ENCODE measurements around the gene GFM1. TPM values are rescaled to one million over a fixed set of nuclear protein-coding genes. Genes with fewer than 3 reads are reported as not detected.
"Not testable (repeated sequence)": the region's sequence is repeated elsewhere in the genome, so short reads cannot be mapped to it uniquely, and the experiment has no call there.

The GFM1 gene
- total RNA-seq, 1 donor from 2014 or later: 72.7 TPM

DNA sequence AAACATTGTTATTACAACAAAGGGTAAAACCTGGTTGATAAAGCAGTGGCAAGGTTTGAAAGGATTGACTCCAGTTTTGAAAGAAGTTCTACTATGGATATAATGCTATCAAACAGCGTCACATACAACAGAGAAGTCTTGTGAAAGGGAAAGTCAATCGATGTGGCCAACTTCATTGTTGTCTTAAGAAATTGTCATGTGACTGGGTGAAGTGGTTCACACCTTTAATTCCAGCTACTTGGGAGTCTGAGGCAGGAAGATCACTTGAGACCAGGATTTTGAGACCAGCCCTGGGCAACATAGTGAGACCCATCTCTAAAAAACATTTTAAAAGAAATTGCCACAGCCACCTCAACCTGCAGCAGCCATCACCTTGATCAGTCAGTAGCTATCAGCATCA lies 34.4 kb downstream of the GFM1 start:
- no peak for DNase-seq (ENCODE audit: low read depth)

DNA sequence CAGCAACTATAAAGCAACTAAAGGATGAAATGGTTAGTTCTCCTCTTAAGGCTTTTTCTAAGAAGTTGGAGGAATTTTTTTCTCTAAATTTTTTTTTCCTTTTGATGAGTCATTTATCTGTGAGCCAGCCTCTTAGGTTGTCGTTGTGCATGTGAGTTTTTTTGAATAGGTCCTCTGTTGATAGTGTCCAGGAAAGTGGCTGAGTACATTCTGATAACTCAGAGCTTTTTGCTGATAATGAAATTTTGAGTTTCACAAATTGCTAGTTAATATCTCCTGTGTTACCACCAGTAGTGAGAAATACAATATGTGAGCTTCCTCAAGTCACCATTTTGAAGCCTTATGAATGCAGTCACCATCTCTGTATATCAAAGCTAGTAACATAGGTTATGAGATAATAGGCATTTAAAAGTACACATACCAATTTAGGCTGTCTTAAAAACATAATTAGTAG lies 35.2 kb downstream of the GFM1 start:
- DNase-seq (ENCODE audit: low read depth): peak; percentile 27

- no peak for DNase-seq (ENCODE audit: low read depth)
Observed at GRCh38 chr3:158680861-158681260, 36.5 kb downstream of the GFM1 start.

- DNase-seq (ENCODE audit: low read depth): no peak
Observed at GRCh38 chr3:158683230-158683962, 39.1 kb downstream of the GFM1 start.

DNA sequence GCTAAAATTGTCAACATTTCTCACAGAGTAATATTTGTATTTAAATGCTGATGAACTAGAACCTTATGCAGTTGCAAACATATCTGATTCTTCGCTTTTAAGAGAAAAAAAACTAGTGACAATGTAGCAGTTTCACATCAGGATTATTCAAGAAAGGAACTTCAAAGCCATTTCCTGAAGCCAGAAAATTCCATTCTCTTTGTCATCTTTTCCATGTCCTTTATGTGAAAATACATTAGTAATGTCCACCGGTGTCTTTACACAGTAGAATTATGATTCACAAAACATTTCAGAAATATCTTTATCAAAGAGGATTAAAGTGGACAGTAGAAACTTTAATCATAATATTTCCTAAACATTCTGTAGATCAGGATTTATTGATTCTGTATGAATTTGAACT lies 40.8 kb downstream of the GFM1 start:
- DNase-seq (ENCODE audit: low read depth): no peak

DNA sequence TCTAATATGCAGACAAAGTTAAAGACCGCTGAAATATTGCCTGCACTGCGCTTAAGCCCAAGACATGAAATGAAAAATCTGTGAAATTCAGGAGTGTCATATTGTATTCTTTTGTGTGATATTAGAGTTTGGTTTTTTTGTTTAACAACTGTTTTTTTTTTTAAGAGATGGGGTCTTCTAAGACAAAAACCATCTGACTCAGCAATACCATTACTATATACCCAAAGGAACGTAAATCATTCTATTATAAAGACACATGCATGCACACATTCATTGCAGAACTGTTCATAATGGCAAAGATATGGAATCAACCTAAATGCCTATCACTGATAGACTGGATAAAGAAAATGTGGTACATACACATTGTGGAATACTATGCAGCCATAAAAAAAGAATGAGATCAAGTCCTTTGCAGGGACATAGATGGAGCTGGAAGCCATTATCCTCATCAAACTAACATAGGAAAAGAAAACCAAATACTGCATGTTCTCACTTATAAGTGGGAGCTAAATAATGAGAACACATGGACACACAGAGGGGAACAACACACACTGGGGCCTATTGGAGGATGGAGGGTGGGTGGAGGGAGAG lies 49.6 kb downstream of the GFM1 start:
- not testable (repeated sequence) for DNase-seq (ENCODE audit: low read depth)

DNA sequence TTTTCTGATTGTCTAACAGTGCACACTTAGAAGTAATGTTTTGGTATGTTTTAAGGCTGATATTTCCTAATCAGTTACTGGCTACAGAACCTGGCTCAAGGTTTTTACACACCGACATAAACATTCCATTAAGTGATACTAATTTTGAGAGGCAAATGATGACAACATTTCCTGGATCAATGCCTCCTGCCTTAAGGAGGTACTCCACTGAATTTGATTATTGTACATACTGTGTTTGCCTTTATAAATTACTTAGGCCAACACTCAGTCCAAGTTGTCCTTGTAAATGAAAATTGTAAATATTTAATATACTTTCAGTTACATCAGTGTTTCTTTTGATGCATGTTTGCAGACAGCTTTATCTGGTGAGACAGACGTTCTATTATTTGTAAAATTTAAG lies 52.3 kb downstream of the GFM1 start:
- DNase-seq (ENCODE audit: low read depth): no peak

GRCh38 chr3:158700559-158700958 lies 56.2 kb downstream of the GFM1 start:
- DNase-seq (ENCODE audit: low read depth): no peak

DNA sequence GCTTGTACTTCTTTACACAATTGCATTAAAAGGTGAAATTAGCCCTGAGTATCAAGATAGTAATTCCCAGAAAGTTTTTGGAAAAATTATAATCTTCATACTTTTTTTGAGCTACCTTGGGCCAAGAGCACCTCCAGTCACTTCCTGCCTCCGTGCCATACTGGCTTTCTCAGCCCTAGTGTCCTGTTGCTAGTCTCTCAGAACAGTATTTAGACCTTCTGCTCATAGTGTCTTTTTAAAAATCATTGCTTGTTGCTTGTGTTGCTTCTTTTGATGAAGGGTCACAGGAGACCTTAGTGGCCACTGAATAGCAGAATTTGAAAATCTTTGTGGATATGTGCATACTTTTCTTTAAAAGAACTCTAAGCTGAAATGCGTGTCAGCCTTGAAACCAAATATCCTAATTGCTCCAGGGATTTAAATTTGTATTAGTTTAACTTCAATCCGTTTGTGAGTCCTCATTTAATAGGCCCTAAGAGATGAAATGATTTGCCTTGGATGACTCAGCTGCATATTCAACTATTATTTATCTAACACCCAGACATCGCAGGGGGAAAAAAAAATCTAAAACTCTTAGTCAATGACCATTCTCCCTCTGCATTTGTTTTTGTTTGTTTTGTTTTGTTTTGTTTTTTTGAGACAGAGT lies 57.2 kb downstream of the GFM1 start:
- DNase-seq (ENCODE audit: low read depth): no peak

DNA sequence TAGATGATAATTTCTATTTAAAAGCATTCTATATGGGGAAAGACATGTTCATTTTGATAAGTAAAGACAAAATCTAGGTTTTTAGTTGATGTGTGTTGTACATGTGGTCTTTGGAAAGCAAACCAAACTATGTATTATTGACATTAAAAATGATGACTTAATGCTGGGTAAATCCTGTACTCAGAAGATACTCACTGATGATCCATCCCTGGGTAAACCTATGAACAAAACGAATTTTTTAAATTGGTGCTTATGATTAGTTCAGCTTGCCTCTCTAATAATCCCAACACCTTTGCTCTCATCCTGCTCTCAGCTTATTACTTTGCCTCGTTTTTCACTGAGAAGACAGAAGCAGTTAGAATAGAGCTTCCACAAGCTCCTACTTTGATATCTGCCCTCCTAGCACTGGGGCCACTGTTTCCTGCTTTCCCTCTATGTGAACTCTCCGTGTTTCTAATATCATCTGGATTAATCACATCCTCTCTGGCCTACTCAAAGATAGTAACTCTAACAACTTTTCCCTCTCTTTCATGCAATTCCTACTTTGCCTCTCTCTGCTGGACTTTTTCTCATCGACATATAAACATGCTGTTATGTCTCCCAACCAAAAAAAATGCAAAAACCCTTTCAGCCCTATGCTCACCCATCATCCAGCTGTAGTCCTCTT lies 58.6 kb downstream of the GFM1 start:
- DNase-seq (ENCODE audit: low read depth): no peak

- DNase-seq (ENCODE audit: low read depth): no peak
Observed at GRCh38 chr3:158703566-158703965, 59.2 kb downstream of the GFM1 start.

DNA sequence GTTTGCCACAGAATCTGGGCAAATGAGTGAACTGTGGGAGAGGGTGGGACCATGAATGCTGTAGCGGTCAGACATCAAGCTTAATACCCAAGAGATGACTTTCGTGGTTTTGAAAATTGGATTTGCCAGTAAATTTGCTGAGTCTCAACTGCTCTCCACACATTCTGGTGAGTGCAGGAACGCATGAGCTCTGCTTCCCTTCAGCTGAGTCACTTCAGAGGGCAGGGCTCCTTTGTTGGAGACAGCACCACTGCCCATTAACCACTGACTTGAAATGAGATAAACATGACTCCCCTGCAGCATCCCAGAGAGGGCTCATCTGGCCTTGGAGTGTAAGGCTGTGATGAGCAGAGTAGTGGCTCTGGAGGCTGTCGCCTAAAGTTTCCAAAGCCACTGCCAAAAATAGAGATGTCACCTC lies 65.3 kb downstream of the GFM1 start:
- DNase-seq (ENCODE audit: low read depth): peak; percentile 98

DNA sequence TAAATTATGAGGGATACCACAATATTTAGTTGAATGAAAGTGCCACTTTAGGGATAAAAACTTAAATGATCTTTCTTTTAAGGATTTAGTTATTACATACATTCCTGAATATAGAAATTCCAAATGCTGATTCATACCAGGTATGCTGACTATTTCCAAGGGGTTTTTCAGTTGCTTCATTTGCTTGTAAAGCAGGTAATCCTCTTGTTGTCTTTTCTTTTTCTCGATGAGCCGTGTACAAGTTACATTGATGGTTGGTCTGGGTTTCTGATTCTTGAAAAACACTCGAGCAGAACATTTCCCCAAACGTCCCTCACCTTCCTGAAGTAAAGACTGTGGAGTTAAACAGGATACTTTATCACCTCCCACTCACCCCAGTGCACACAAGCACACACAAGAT lies 66.3 kb downstream of the GFM1 start:
- peak; percentile 41 for DNase-seq (ENCODE audit: low read depth)

GRCh38 chr3:158711886-158712285 lies 67.6 kb downstream of the GFM1 start:
- DNase-seq (ENCODE audit: low read depth): peak; percentile 87

GRCh38 chr3:158712443-158712842 lies 68.1 kb downstream of the GFM1 start:
- no peak for DNase-seq (ENCODE audit: low read depth)

- DNase-seq (ENCODE audit: low read depth): peak; percentile 25
Observed at GRCh38 chr3:158713094-158713499, 68.8 kb downstream of the GFM1 start.

DNA sequence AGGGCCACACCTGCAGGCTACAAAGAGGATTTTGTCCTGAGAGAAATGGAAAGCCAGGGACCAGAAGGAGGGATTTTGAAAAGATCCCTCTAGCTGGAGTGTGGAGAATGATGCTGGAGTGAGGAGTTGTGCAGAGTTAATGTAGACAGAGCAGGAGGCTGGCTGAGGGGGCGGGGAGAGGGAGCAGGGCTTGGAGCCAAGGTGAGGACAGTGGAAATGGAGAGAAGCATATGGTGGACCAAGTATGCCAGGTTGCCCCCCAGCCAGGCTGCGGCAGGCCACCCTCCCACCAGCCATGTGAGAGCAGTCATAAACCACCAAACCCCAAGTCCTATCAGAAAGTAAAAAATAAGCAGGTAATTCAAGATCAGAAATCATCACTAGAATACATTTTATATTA lies 73.2 kb downstream of the GFM1 start:
- no peak for DNase-seq (ENCODE audit: low read depth)

- peak; percentile 94 for DNase-seq (ENCODE audit: low read depth)
Observed at GRCh38 chr3:158718490-158719170, 74.3 kb downstream of the GFM1 start.

GRCh38 chr3:158722108-158722507 lies 77.8 kb downstream of the GFM1 start:
- DNase-seq (ENCODE audit: low read depth): no peak

DNA sequence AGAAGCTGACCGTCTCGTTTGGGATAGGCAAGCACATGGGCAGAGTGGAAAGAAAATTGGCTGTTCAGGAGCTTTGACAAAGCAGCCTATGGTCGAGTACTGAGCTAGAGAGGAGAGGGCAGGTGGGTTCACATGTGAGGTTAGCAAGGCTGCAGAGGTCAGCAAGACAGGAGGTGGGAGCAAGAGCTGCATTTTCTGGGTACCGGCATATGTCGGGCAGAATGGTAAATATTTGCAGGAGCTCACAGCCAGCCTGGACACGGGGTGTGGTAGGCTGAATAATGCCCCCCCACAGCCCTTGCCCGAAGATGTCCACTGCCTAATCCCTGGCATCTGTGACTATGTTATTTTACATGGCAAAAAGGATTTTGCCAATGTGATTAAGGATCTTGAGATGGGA lies 79.7 kb downstream of the GFM1 start:
- DNase-seq (ENCODE audit: low read depth): no peak

DNA sequence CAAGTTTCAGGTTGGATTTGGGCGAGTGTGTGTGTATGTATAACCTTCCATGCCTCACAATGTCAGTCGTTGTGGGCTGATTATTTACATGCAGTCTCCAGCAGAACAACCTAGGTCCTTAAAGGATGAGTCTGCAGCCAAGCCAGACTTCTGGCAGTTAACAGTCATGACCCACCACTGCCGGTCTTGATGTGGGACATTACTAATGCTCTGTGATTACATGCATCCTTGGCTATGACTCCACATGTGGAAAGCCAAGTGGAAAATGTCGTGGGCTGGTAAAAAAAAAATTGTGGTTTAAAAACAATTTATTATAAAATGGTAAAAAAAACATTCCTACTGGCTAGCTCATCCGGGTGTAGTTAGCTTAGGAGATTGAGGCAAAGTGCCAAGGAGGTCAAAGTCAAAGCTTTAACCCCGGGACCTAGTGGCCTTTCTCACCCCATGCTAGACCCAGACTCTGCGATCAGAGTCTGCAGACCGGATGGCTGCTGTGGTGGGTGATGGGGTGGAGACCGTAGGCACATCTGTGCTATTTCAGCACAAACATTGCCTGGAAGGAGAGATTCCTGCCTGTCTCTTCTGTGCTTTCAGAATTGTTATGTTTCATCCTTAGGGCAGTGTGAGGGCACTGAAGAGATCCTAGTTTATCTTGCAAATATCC lies 81.2 kb downstream of the GFM1 start:
- DNase-seq (ENCODE audit: low read depth): peak; percentile 95

All from renal cortical epithelial cell (primary cell).